Skin epidermis (tissue), 12 donors: Measurements from ENCODE around the gene PCDH11X.
A peak's percentile ranks its signal among the peaks of the same experiment; 100 is the strongest.
"Not testable (repeated sequence)": the region's sequence is repeated elsewhere in the genome, so short reads cannot be mapped to it uniquely, and the experiment has no call there.

Source experiments
- H3K27ac ChIP-seq, 21 experiments: fragments of 200-600 bp; sonication (generic) in 11 of 21; one replicate each; pipeline ENCODE4 v1.5.0; 2020; ENCODE audit warnings: mild to moderate bottlenecking in 3 of 21, inconsistent platforms in 2 of 21, moderate library complexity in 2 of 21
- H3K4me3 ChIP-seq, 7 experiments: fragments of 200-600 bp; sonication (generic) in 2 of 7; one replicate each; pipeline ENCODE4 v1.5.0; 2020; ENCODE audit warnings: inconsistent platforms in 2 of 7, mild to moderate bottlenecking in 2 of 7, moderate library complexity in 1 of 7

PCDH11X gene, protein sequence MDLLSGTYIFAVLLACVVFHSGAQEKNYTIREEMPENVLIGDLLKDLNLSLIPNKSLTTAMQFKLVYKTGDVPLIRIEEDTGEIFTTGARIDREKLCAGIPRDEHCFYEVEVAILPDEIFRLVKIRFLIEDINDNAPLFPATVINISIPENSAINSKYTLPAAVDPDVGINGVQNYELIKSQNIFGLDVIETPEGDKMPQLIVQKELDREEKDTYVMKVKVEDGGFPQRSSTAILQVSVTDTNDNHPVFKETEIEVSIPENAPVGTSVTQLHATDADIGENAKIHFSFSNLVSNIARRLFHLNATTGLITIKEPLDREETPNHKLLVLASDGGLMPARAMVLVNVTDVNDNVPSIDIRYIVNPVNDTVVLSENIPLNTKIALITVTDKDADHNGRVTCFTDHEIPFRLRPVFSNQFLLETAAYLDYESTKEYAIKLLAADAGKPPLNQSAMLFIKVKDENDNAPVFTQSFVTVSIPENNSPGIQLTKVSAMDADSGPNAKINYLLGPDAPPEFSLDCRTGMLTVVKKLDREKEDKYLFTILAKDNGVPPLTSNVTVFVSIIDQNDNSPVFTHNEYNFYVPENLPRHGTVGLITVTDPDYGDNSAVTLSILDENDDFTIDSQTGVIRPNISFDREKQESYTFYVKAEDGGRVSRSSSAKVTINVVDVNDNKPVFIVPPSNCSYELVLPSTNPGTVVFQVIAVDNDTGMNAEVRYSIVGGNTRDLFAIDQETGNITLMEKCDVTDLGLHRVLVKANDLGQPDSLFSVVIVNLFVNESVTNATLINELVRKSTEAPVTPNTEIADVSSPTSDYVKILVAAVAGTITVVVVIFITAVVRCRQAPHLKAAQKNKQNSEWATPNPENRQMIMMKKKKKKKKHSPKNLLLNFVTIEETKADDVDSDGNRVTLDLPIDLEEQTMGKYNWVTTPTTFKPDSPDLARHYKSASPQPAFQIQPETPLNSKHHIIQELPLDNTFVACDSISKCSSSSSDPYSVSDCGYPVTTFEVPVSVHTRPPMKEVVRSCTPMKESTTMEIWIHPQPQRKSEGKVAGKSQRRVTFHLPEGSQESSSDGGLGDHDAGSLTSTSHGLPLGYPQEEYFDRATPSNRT (N-terminal part only)

GRCh38 chrX:91779135-91779534, at the start of gene PCDH11X:
Gene PCDH11X (plus strand): TSS chrX:91779375. CDS start chrX:91835505, 56,130 bp downstream.
- not testable (repeated sequence) for H3K27ac ChIP-seq
- peak within 1 kb of the TSS in 2 of 7 experiments; percentile 7 to 25 for H3K4me3 ChIP-seq

- H3K4me3 ChIP-seq, H3K27ac ChIP-seq: not testable (repeated sequence)
Measured at GRCh38 chrX:91747446-91747845, 31.7 kb upstream of the PCDH11X start.

DNA sequence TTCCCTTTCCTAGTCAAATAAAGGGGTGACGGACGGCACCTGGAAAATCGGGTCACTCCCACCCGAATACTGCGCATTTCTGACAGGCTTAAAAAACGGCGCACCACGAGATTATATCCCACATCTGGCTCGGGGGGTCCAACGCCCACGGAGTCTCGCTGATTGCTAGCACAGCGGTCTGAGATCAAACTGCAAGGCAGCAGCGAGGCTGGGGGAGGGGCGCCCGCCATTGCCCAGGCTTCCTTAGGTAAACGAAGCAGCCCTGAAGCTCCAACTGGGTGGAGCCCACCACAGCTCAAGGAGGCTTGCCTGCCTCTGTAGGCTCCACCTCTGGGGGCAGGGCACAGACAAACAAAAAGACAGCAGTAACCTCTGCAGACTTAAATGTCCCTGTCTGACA, 26.2 kb upstream of the PCDH11X start:
- H3K27ac ChIP-seq, H3K4me3 ChIP-seq: not testable (repeated sequence)

DNA sequence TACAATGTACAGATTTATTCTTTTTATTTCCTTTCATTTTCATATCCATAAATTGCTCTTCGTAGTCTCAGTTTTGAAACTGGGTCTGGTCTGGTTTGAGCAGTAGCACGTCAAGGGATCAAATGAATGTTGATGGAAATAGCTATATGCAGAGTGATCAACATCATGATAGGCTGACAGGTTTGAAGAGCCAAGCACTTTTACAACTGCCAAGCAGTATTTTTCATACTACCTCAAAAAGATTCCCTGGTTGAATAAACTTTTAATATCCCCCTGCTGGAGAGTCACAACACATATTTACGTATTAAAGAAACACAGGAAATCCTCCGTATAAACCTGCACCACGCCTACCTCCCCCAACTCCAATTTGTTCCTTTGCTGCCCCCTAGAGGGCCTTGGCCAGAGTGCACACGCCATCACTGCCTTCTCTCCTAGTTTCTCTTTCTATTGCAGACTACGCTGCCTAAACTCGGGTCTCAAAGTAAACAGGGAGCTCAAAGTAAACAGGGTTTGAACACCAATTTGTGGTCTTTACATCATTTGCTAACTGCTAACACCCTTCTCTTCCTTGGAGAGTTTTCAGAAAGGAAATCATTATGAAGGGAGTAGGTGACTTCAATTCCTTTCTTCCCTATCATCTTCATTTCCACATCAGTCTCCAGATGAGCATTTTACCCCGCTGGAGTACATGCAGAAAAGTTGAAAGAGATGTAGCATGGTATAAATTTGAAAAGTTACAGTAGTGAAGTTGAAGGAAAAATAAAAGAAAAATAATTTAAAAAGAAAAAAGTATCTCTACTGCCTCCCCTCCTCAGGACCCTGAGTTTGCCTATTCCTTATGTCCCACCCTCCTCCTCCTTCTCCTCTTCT, 8.3 kb upstream of the PCDH11X start:
- not testable (repeated sequence) for H3K27ac ChIP-seq, H3K4me3 ChIP-seq

- not testable (repeated sequence) for H3K27ac ChIP-seq, H3K4me3 ChIP-seq
Measured at GRCh38 chrX:91773943-91774342, 5.2 kb upstream of the PCDH11X start.

DNA sequence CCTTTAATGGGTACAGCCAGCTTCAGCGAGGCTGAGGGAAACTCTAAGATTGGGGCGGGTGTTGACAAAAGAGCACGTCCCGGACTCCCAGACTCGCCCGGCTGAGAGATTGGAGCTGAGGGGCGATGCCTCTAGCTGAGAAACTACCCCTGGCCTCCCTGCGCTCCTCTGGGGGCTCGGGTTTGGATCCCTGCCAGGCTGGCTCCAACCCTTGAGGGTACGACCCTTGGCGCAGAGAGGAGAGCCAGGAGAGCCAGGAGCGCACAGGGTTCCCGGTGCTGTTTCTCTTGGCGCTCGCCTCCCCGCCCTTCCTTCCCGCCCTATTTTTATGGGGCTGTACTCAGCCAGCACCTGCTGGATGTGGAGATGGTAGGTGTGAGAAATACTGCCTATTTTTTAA, 833 bp downstream of the PCDH11X start:
- peak overlapping the region in 2 of 7 experiments; percentile 7 to 25 for H3K4me3 ChIP-seq
- H3K27ac ChIP-seq, result not testable (repeated sequence)

GRCh38 chrX:91780698-91781097, 1.5 kb downstream of the PCDH11X start:
- not testable (repeated sequence) for H3K27ac ChIP-seq
- H3K4me3 ChIP-seq, result peak overlapping the region in 1 of 7 experiments; percentile 26

DNA sequence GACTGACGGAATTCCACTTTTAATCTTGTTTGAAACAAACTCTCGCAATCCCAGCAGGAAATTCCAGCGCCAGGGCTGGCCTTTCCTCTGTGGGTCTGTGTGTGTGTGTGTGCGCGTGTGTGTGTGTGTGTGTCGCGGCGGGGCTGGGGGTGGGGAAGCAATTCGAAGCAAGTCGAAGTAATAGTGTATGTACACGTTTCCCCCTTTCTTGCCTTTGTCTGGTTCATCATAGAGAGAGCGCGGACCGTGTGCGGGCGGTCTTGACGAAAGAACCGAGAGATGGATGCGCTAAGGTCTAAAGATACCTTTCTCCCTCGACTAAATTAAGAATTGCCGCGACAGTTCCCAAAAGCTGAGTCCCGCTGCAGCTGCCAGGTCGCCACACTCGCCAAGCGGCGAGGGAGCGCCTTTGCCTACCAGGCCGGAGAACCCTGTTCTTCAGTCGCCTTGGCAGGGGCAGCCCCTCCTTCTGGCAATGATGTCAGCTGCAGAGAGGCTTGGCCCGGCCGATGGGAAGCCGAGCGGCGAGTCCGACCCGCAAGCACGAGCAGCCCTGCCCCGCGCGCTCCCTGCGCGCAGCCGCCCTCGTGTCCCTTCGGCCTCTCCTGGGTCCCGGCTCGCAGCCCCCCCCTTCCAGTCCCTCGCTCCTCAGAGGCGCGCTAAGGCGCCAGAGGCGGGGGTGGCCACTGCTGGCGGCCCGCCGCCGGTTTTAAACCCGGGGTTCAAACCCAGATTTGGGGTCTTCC, 2.6 kb downstream of the PCDH11X start:
- H3K4me3 ChIP-seq, result peak overlapping the region in 1 of 7 experiments; percentile 26
- not testable (repeated sequence) for H3K27ac ChIP-seq

DNA sequence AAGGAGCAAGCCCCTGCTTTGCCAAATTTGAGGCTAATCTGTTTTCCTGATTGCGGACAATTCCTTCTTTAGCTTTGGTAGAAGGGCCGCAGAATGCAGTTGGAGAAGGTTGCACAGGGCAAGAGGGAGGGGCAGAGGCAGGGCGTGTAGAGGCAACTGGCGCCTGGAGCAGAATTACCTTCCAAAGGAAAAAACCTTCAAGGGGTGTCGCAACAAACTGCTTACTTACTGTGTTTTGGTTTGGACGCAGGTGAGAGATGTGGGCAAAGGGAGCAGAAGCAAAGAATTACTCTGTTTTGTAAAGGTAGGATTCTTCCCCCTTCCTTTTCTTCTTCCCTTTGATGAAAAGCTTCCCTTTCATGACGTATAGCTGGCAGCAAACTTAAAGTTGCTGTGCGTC, 3.6 kb downstream of the PCDH11X start:
- not testable (repeated sequence) for H3K4me3 ChIP-seq, H3K27ac ChIP-seq

GRCh38 chrX:91817537-91817936, 38.4 kb downstream of the PCDH11X start:
- not testable (repeated sequence) for H3K27ac ChIP-seq, H3K4me3 ChIP-seq

GRCh38 chrX:91825321-91825720, 46.1 kb downstream of the PCDH11X start:
- H3K27ac ChIP-seq, H3K4me3 ChIP-seq: not testable (repeated sequence)
